NCI-H2227 (cell line): ENCODE data around the gene MARCHF6.
"Not testable (repeated sequence)": the region's sequence is repeated elsewhere in the genome, so short reads cannot be mapped to it uniquely, and the experiment has no call there.

ENCODE experiments used
- DNase-seq: peaks from one replicate; lab custom pipeline; 2025; ENCODE audit not compliant: unreplicated experiment; lab: John Stamatoyannopoulos, UW

Gene MARCHF6

DNA sequence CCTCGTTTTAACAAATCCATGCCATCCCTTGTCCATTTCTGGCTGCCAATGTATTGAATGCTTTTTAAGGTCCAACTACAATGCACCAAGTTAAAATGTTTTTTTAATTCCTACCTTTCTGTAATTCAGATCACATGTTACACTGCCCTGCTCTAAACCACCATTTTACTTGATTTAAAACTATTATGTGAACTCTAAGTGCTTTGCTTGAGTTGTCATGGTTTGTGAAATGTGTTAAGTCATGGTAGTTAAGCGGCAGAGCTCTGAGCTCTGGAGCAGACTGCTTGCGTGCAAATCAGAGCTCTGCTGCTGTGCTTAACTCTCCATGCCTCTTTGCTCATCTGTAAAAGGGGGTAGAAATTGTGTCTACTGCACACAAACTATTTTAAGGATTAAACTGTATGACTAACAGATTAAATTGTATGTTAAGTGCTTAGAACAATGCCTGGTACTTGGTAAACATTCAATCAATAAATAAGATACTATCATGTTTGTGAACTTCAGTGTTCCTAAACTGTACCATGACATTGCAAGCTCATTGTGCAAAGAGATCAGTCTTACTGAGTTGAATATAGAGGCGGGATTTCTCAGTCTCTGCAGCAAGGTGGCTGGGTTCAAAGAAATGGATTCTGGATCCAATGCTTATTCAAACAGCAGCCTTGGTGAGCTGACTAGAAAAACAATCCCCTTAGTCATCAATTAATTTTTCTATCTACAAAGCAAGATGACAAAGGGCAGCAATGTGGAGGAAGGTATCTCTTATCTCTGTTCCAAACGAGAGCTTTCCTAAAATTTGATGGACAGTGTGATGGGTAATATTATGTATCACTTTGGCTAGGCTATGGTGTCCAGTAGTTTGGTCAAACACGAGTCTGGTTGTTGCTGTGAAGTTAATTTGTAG lies 29.7 kb upstream of the MARCHF6 start:
- peak; percentile 35 for DNase-seq

DNA sequence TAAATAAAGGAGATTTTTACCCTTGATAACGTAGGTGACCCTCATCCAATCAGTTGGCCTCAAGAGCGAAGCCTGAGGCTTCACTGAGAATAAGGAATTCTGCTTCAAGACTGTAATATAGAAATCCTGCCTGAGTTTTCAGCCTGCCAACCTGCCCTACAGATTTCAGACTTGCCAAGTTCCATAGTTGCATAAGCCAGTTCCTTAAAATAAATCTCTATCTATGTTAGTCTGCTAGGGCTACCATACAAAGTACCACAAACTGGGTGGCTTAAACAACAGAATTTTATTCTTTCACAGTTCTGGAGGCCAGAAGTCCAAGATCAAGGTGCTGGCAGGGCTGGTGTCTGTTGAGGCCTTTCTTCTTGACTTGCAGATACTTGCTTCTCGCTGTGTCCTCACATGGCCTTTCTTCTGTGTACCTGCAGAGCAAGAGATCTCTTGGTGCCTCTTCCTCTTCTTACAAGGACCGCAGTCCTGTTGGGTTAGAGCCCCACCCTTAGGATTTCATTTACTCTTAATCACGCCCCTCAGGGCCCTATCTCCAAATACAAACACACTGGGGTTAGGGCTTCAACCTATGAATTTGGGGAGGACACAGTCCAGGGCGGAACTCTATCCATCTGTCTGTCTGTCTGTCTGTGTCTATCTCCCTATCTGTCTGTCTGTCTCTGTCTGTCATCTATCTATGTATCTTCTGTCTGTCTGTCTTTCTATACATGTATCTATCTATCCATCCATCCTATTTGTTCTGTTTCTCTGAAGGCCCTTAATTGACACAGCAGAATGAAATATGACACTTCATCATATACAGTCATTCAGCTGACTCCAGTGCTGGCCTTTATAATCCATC lies 28.8 kb upstream of the MARCHF6 start:
- DNase-seq, result no peak

DNA sequence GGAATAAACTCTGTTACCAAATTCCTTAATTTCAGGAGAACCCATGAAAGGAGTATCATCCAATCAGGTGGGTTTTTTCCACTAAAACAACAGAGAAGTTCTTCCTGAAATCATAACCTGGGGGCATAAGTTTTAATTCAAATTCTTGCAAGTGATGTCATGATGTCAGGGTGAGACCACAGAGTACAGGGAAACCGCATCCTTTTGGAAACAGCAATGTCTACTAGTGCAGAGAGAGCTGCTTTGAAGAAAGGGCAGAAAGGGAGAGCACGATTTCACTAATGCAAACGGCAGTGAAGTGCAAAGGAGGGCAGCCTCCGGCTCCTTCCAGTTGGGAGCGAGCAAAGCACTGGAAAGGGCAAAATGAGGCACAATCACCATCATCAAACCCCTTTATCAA lies 25.2 kb upstream of the MARCHF6 start:
- DNase-seq, result no peak

DNA sequence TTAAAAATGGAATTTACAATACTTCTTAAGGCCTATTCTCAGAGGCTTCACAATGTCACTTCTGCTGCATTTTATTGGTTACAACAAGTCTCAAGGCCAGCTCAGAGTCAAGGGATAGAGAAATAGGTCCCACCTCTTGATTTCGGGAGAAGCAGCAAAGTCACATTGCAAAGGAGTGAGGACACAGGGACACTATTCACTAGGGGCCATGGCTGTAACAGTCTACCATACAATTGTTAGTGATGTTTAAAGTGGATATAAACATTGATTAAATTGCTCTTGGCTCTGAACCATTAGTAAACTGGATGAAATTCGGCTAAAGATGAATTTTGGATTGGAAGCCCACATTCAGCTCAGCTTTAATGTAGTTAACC lies 24.1 kb upstream of the MARCHF6 start:
- no peak for DNase-seq

DNA sequence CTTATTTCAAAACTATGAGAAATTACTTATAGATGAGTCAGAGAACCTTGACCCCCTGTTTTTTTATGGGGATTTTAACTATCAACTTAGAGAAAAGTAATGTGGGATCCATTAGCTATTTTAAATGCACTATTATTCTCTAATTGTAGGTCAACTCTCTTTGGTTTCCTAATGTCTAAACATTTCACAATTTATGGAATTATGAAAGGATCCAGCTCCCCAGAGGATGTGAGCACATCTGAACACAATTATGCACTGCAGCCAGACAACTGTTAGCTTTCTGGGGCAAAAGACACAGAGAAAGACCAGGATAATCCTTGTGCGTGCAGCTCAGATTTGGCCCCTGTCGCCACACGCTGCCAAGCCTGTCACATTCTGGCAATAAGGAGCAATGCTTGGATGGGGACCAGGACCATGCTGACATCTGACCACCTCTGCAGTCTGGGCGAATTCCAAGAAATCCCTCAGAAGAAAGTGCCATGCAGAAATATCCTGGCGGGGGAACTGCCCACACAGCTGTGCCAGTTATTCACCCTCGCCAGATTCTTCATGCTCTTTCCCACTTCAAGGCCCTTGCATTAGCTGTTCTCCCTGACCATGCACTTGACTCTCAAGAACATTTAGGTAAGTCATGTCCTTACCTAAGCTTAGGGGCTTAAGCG lies 23.5 kb upstream of the MARCHF6 start:
- DNase-seq, result no peak

DNA sequence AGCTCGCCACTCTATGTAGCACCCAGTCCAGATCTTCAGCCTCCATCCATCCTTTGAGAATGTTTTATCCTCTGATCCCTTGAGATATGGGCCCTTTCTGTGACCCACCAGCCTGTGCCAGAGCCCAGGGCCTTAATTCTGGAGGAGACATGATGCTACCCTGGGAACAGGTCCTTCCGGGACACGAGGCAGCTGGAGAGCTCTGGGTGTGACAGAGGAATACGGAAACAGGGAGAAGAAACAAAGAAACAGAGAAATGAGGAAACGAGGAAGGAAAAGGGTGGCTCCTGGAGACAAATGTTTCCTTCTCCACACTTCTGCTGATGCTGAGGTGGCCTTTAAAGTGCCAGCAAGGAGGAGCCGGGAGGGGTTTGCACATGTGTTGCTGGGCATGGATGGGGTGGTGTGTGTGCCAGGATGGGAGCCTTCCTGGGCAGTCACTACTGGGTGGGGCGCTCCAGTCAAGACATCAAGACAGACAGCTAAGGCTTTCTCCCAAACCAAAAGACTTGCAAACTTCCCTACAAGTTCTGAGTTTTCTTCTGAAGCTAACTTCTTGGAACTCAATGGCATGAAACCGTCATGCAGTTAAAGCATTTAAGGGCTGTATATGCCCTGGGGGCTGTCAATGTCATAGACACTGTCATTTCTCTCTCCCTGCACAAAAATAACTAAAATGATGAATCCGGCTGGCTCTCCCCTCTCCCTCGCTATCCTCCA lies 22.8 kb upstream of the MARCHF6 start:
- no peak for DNase-seq

DNA sequence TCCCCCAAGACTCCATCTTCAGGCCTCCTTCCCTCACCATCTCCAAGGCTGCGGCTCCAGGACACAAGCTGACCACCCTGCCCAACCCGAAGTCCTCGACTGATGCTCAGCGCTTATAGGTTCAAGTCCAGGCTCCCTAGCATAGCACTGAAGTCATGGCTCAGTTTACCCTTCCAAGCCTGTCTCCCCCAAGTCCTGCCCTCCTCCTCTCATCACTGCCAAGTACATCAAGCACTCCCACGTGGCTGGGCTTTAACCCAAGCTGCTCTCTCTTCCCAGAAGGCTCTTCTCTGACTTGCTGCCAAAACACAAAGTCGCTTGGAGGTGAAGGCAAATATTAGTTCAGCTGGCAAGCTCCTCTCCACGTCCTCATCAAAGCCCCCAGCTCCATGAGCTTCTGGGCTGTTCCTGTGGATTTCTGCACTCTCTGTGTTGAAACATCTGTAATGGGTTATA lies 22.1 kb upstream of the MARCHF6 start:
- DNase-seq, result no peak

DNA sequence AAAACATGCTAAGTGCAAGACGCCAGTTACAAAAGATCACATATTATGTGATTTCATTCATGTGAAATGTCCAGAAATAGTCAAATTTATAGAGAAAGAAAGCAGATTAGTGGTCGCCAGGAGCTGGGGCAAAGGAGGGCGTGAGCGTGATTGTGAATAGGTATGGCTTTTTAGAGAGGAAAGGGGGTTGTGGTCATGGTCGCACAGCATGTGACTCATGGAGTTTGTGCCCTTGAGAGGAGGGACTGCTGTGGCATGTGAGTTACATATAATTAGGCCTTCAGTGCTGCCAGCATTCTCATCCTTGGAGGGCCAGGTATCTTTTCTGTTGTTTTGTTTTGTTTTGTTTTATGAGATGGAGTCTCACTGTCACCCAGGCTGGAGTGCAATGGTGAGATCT lies 21.2 kb upstream of the MARCHF6 start:
- DNase-seq, result no peak

DNA sequence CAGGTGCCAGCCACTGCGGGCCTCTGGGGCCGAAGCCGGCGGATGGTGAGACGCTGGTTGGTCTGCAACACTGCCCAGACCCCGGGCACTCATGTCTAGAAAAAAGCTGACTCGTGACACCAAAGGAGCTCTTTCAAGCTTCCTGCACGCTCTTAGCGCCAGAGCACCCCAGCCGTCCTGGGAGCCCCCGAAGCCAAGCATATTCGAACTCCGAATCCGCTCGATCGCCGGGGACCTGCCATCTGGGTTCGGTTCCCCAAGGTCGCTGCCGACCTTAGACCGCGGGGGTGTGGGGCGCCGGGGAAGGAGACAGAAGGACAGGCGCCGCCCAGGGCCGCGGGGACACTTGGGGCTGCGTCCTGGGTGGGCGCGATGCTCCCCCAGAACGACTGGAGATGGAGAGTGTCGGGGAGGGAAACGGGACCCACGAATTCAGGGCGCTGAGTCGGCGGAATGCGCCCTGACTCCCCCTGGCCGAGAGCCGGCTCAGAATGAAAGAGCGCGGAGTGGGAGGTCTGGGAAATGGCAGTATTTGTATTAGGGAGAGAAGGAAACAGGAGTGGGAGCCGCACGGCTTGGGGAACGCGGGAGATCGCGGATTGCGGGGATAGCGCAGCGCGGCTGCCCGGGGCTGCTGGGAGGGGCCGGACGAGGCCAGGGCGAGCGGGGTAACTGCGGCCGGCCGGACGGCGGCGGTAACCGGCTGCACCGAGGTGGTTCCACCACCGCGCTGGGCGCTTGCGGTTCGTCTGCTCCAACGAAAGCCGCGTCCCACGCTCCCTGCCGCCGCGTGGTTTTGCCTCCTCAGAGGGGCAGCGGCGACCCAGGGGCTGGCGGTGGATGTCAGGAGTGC lies 20.1 kb upstream of the MARCHF6 start:
- no peak for DNase-seq

DNA sequence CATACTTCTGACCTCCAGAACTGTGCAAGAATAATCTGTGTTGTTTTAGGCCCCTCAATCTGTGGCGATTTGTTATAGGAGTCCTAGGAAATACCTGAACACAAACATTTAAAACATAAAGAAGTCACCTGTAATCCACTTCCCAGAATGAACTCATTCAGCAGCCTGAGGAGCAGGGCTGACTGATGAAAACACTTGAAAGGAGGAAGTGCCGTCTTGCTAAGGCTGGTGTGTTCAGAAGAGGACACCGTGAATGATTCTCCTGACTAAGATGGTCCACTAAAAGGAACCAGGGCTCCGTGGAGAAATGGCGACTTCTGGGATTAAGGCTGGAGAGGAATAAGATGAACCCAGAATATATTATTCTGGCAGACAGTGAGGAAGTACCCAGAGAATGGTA lies 18.7 kb upstream of the MARCHF6 start:
- no peak for DNase-seq

DNA sequence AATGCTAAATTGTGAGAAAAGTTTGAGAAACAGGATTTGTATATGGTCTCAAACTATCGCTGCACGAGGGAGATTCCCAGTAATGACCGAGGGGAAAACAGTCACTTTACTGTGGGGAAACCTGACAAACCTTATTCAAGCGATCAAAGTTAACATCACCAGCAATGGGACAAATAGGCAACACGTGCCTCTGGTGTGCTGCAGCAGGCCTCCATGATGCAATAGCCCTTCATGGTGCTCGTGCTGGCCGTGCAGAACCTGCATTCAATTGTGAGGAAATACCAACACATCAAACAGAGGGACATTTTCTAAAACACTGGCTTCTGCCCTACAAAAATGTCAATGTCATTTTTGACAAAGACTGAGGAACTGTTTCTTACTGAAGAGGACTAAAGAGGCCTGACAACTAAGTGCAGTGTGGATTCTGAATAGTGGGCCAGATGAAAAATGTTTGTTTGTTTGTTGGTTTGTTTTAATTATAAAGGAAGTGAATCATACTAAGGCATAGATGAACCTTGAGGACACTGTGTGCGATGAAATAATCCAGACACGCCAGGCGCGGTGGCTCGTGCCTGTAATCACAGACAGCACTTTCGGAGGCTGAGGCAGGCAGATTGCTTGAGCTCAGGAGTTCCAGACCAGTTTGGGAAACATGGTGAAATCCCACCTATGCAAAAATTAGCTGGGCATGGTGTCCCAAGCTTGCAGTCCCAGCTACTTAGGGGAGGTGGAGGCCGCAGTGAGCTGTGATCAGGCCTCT lies 17.6 kb upstream of the MARCHF6 start:
- no peak for DNase-seq

DNA sequence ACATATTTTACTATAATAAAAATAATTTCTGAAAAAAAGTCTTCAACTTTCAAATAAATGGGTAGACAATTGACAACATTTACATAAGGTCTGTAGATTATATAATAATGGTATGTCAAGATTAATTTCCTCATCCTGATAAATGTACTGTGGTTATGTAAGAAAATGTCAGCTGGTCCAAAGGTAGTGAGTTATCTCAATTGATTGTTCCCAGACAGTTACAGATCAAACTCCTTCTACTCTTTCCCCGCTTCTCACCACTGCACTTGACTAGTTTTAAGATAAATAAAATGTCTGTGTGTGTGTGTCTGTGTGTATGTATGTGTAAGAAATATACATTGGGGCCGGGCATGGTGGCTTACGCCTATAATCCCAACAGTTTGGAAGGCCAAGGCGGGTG lies 16.4 kb upstream of the MARCHF6 start:
- DNase-seq, result no peak

DNA sequence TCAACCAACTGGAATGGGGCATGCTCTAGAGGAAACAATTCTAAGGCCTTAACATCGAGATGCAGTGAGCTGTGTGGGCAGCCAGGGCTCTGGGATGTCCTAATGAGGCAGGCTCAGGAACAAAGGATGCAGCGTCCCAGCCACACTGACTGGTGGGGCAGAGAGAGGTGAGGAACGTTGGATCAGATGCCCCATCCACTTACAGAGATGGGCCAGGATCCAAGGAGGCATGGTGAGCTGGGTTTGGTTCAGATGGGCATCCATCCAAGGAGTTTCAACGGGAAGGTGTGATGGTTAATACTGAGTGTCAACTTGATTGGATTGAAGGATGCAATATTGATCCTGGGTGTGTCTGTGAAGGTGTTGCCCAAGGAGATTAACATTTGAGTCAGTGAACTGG lies 15.5 kb upstream of the MARCHF6 start:
- no peak for DNase-seq

DNA sequence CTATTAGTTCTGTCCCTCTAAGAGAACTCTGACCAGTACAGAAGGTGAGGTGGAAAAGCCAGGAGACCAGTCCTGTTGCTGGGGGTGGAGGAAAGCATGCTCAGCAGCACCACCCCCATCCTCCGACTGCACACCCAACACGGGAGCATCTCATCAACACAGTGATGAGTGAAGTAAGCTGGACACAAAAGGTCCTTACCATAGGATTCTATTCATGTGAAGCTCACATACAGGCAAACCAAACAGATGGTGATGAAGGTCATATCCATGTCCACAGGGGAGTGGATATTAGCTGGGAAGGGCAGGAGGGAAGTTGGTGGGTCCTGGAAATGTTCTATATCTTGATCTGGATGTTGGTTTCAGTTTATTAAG lies 14.8 kb upstream of the MARCHF6 start:
- DNase-seq, result peak; percentile 79

DNA sequence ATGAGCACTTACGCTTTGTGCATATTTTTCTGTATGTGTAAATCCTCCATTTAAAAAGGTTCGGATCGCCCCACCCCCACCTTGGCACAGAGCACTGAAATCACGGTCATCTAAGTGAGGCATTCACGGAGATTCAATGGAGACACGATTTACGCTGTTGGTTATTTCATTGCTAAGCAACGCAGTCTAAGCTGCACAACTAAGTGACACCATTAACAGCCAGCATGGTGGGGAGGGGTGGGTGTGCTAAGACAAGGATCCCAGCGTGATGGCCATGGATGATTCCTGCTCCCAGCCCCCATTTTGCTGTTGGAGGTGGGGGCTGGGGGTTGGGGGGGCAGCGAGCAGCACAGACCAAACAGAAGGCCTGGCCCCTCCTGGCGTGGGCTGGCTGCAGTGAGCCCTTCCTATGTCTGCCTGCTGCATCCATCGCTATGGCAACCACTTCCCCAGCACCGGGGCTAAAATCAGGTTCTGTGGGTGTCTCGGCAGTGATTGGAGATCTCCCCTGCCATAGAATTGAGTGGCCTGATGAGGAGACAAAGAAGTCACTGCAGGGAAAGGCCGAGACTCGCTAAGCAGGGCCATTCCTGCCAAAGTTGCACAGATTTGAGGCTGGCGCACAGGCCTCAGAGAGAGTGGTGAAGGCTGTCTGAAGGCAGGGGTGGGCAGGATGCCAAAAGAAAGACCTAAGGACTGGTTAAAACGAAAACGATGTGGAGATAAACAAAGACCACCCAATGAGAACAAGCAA lies 14.3 kb upstream of the MARCHF6 start:
- DNase-seq, result peak; percentile 96

DNA sequence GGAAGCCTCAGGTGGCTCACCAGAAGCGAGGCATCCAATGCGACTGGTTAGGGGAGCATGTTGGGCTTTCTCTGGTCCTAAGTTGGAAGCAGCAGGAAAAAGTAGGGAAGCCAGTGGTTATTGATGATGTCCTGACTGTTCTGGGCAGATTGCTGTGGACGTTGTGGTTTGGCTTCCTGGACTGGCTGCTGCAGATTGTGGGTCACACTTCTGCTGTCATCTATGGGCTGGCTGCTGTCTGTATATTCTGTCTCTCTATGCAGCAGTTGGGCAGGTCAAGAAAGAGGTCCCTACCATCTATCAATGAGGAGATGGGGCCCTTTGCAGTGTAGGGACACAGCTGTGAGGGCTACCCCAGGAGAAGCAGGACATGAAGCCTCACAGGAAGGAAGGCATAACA lies 13.5 kb upstream of the MARCHF6 start:
- no peak for DNase-seq

DNA sequence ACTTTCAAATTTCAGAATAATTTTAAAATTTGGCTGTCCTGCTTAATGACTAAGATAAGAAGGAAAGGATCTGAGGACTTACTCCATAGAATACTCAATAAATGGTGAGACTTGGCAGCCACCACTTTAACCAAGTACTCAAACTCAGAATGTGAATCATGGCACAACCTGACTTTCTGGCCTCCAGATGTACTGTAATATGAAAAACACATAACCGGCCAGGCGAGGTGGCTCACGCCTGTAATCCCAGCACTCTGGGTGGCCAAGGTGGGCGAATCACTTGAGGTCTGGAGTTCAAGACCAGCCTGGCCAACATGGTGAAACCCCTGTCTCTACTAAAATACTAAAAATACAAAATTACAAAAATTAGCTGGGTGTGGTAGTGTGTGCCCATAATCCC lies 10.0 kb upstream of the MARCHF6 start:
- DNase-seq, result no peak

DNA sequence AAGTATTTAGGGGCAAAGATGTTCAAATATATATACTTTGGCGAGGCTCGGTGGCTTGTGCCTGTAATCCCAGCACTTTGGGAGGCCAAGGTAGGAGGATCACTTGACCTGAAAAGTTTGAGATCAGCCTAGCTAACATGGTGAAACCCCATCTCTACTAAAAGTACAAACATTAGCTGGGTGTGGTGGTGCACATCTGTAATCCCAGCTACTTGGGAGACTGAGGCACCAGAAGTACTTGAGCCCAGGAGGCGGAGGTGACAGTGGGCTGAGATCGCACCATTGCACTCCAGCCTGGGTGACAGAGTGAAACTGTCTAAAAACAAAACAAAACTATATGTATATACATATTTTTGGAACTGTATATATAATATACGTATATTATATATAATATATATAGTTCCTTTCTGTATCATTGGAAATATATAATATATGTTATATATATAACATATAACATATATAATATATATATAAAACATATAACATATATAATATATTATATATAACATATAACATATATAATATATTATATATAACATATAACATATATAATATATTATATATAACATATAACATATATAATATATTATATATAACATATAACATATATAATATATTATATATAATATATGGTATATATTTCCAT lies 8.9 kb upstream of the MARCHF6 start:
- not testable (repeated sequence) for DNase-seq
